ENCODE results near the gene ZNF324.
"Not testable (repeated sequence)": the region's sequence is repeated elsewhere in the genome, so short reads cannot be mapped to it uniquely, and the experiment has no call there.

Gene ZNF324

GRCh38 chr19:58500242-58500641, 33.4 kb downstream of the ZNF324 start:
- peaks cover 6% of the 10 kb centered on the region for H3K36me3 Mint-ChIP-seq (ENCODE audit: low read depth)
- ATAC-seq, result no peak
- no peaks in the 10 kb centered on the region for H3K27me3 Mint-ChIP-seq
- peak overlapping the region; percentile 95 for H3K4me3 Mint-ChIP-seq
- no peak overlapping the region for H3K27ac Mint-ChIP-seq
- H3K9me3 Mint-ChIP-seq, result peaks cover 5% of the 10 kb centered on the region
- no peak for DNase-seq
- peaks cover 23% of the 10 kb centered on the region for H3K4me1 Mint-ChIP-seq

GRCh38 chr19:58507602-58508223, 40.8 kb downstream of the ZNF324 start:
- DNase-seq; H3K4me3 Mint-ChIP-seq; H3K27me3 Mint-ChIP-seq; H3K27ac Mint-ChIP-seq; H3K9me3 Mint-ChIP-seq; H3K36me3 Mint-ChIP-seq (ENCODE audit: low read depth); H3K4me1 Mint-ChIP-seq; ATAC-seq: not testable (repeated sequence)

GRCh38 chr19:58509731-58510083, 42.8 kb downstream of the ZNF324 start:
- Mint-ChIP-seq H3K36me3 (ENCODE audit: low read depth) (no peaks in the 10 kb centered on the region), H3K4me1 (peaks cover 2% of the 10 kb centered on the region), H3K27ac (no peak overlapping the region), H3K4me3 (no peak overlapping the region), H3K9me3 (peaks cover 9% of the 10 kb centered on the region), H3K27me3 (no peaks in the 10 kb centered on the region)
- DNase-seq (no peak), ATAC-seq (no peak)

- DNase-seq (no peak), ATAC-seq (no peak)
- Mint-ChIP-seq H3K9me3 (peaks cover 9% of the 10 kb centered on the region), H3K27me3 (no peaks in the 10 kb centered on the region), H3K4me3 (no peak overlapping the region), H3K4me1 (peaks cover 6% of the 10 kb centered on the region), H3K36me3 (ENCODE audit: low read depth) (peaks cover under 1% of the 10 kb centered on the region), H3K27ac (no peak overlapping the region)
Observed at GRCh38 chr19:58510084-58510862, 43.4 kb downstream of the ZNF324 start.

GRCh38 chr19:58511353-58512208, 44.7 kb downstream of the ZNF324 start, which contains the start of gene SLC27A5:
TSS of gene SLC27A5 (minus strand) at chr19:58511992. CDS start at chr19:58511955, 37 bp downstream.
- H3K4me1 Mint-ChIP-seq, result peaks cover 16% of the 10 kb centered on the region
- H3K4me3 Mint-ChIP-seq, result no peak within 1 kb of the TSS
- peaks cover 11% of the 10 kb centered on the region for H3K36me3 Mint-ChIP-seq (ENCODE audit: low read depth)
- ATAC-seq (no peak), DNase-seq (no peak)
- peaks cover 9% of the 10 kb centered on the region for H3K9me3 Mint-ChIP-seq
- no peaks in the 10 kb centered on the region for H3K27me3 Mint-ChIP-seq
- no peak within 1 kb of the TSS for H3K27ac Mint-ChIP-seq

- no peak for ATAC-seq
- H3K4me3 Mint-ChIP-seq, result peak overlapping the region; percentile 88
- H3K9me3 Mint-ChIP-seq, result no peaks in the 10 kb centered on the region
Observed at GRCh38 chr19:58513213-58513693, 46.4 kb downstream of the ZNF324 start.

GRCh38 chr19:58513694-58514563, 47.0 kb downstream of the ZNF324 start:
- peak overlapping the region; percentile 88 for H3K4me3 Mint-ChIP-seq
- peak; percentile 98 for DNase-seq
- peak; percentile 88 for ATAC-seq
- peaks cover 31% of the 10 kb centered on the region for H3K4me1 Mint-ChIP-seq
- no peaks in the 10 kb centered on the region for H3K27me3 Mint-ChIP-seq
- no peaks in the 10 kb centered on the region for H3K9me3 Mint-ChIP-seq
- peak overlapping the region; percentile 89 for H3K27ac Mint-ChIP-seq
- peaks cover 15% of the 10 kb centered on the region for H3K36me3 Mint-ChIP-seq (ENCODE audit: low read depth)

More at GRCh38 chr19:58513213-58513693, 46.4 kb downstream of the ZNF324 start:
- H3K27ac Mint-ChIP-seq, result peak overlapping the region; percentile 89
- no peak for DNase-seq
- peaks cover 13% of the 10 kb centered on the region for H3K36me3 Mint-ChIP-seq (ENCODE audit: low read depth)
- no peaks in the 10 kb centered on the region for H3K27me3 Mint-ChIP-seq
- peaks cover 24% of the 10 kb centered on the region for H3K4me1 Mint-ChIP-seq

- H3K4me1 Mint-ChIP-seq, result peaks cover 35% of the 10 kb centered on the region
- H3K27ac Mint-ChIP-seq, result peak overlapping the region; percentile 89
- peaks cover under 1% of the 10 kb centered on the region for H3K27me3 Mint-ChIP-seq
- ATAC-seq, result no peak
- DNase-seq, result no peak
- peaks cover 17% of the 10 kb centered on the region for H3K36me3 Mint-ChIP-seq (ENCODE audit: low read depth)
- peak overlapping the region; percentile 88 for H3K4me3 Mint-ChIP-seq
- H3K9me3 Mint-ChIP-seq, result no peaks in the 10 kb centered on the region
Observed at GRCh38 chr19:58514564-58515022, 47.7 kb downstream of the ZNF324 start.

- Mint-ChIP-seq H3K4me3 (peak overlapping the region; percentile 88), H3K27me3 (peaks cover 2% of the 10 kb centered on the region), H3K4me1 (peaks cover 42% of the 10 kb centered on the region), H3K36me3 (ENCODE audit: low read depth) (peaks cover 17% of the 10 kb centered on the region), H3K27ac (peak overlapping the region; percentile 50), H3K9me3 (no peaks in the 10 kb centered on the region)
- no peak for ATAC-seq
- no peak for DNase-seq
Observed at GRCh38 chr19:58515259-58515658, 48.4 kb downstream of the ZNF324 start.

GRCh38 chr19:58516246-58516836, 49.5 kb downstream of the ZNF324 start:
- Mint-ChIP-seq H3K4me3 (peak overlapping the region; percentile 88), H3K4me1 (peaks cover 47% of the 10 kb centered on the region), H3K9me3 (no peaks in the 10 kb centered on the region), H3K27ac (peak overlapping the region; percentile 50), H3K27me3 (peaks cover 2% of the 10 kb centered on the region), H3K36me3 (ENCODE audit: low read depth) (peaks cover 17% of the 10 kb centered on the region)
- DNase-seq (no peak), ATAC-seq (no peak)

GRCh38 chr19:58516964-58517833, 50.3 kb downstream of the ZNF324 start:
- H3K4me1 Mint-ChIP-seq, result peaks cover 48% of the 10 kb centered on the region
- no peak overlapping the region for H3K27ac Mint-ChIP-seq
- H3K36me3 Mint-ChIP-seq (ENCODE audit: low read depth), result peaks cover 17% of the 10 kb centered on the region
- no peaks in the 10 kb centered on the region for H3K9me3 Mint-ChIP-seq
- H3K27me3 Mint-ChIP-seq, result peaks cover 2% of the 10 kb centered on the region
- H3K4me3 Mint-ChIP-seq, result no peak overlapping the region
- DNase-seq (no peak), ATAC-seq (no peak)

- Mint-ChIP-seq H3K4me3 (peak overlapping the region; percentile 95), H3K27me3 (peaks cover 2% of the 10 kb centered on the region), H3K4me1 (peaks cover 48% of the 10 kb centered on the region), H3K36me3 (ENCODE audit: low read depth) (peaks cover 17% of the 10 kb centered on the region), H3K27ac (peak overlapping the region; percentile 98), H3K9me3 (no peaks in the 10 kb centered on the region)
- ATAC-seq (no peak), DNase-seq (no peak)
Observed at GRCh38 chr19:58518256-58519086, 51.6 kb downstream of the ZNF324 start.

All from activated naive CD8-positive, alpha-beta T cell treated with anti-CD3 and anti-CD28 coated beads, Interleukin-2, amount 50 U/mL, for 24 hours (primary cell).